HCT116 (cell line): ENCODE measurements around the gene IFIT5. TPM values are rescaled to one million over a fixed set of nuclear protein-coding genes. Genes with fewer than 3 reads are reported as not detected.

Experiments
- ATAC-seq: fragments of 200-7000 bp; cut with Tn5 transposase; 2 replicates; pipeline ENCODE4 v1.9.1; 2020; ENCODE audit warnings: mild to moderate bottlenecking, moderate library complexity
- BruUV-seq: library from RNA; stranded (reverse); fragments of 400-500 nt; replicated peaks from 2 replicates; lab custom pipeline; 2021; lab: Mats Ljungman, UMichigan
- CTCF ChIA-PET: fragments of 300-600 bp; sonication (Branson Sonifier 250); formaldehyde crosslinking; loops from one replicate; lab custom pipeline; 2021; ENCODE audit warnings: antibody characterized with exemption; lab: Charles Lee
- POLR2A ChIA-PET: fragments of 300-600, 350-600 bp; sonication (Branson Sonifier 250); formaldehyde crosslinking; loops from one replicate; lab custom pipeline; 2021; ENCODE audit warnings: antibody characterized with exemption; lab: Charles Lee
- RAD21 ChIA-PET, 2 experiments: fragments of 300-600 bp; sonication (Branson Sonifier 250); formaldehyde crosslinking; loops; one replicate each; lab custom pipeline; 2023; ENCODE audit warnings: low total read pairs in 2 of 2; ENCODE audit not compliant: uncharacterized antibody in 2 of 2, unreplicated experiment in 2 of 2, low non-redundant PET in 1 of 2; lab: Charles Lee
- DNase-seq: peaks from one replicate; pipeline ENCODE4 v3.0.0-alpha.2; 2010; ENCODE audit warnings: low read depth, low spot score
- H2AFZ ChIP-seq: fragments of 200-600 bp; shearing (Covaris generic), sonication (generic); 2 replicates; pipeline ENCODE4 v1.6.1; 2017; ENCODE audit warnings: low read depth, mixed run types, mixed read lengths, antibody characterized with exemption, low read length; ENCODE audit not compliant: poor library complexity, severe bottlenecking
- H3K27ac ChIP-seq: 2 replicates; pipeline ENCODE4 v1.5.1; 2012; ENCODE audit warnings: low read depth, low read length
- H3K27me3 ChIP-seq: fragments of 200-600 bp; sonication (generic); 2 replicates; pipeline ENCODE4 v1.6.1; 2016; ENCODE audit warnings: mixed run types, low read length, mixed read lengths; ENCODE audit not compliant: insufficient read depth
- H3K36me3 ChIP-seq, 2 experiments: fragments of 200-500 bp in 1 of 2; fragments of 200-600 bp in 1 of 2; sonication (Bioruptor generic) in 1 of 2; sonication (generic) in 1 of 2; 2 replicates each; pipeline versions ENCODE4 v1.5.1 to v1.6.1; 2014 to 2016; ENCODE audit warnings: low read length in 2 of 2, inconsistent platforms in 1 of 2, mixed read lengths in 1 of 2, mixed run types in 1 of 2; ENCODE audit not compliant: insufficient read depth in 2 of 2, control insufficient read depth in 1 of 2
- H3K4me1 ChIP-seq, 2 experiments: fragments of 200-600 bp in 1 of 2; sonication (generic) in 1 of 2; 2 replicates each; pipeline versions ENCODE4 v1.5.1 to v1.6.1; 2012 to 2017; ENCODE audit warnings: low read length in 2 of 2, inconsistent platforms in 1 of 2, mild to moderate bottlenecking in 1 of 2, mixed read lengths in 1 of 2, mixed run types in 1 of 2, moderate library complexity in 1 of 2; ENCODE audit not compliant: insufficient read depth in 2 of 2, control insufficient read depth in 1 of 2
- H3K4me2 ChIP-seq: fragments of 200-600 bp; sonication (generic); 2 replicates; pipeline ENCODE4 v1.6.1; 2017; ENCODE audit warnings: mixed run types, low read length, mixed read lengths
- H3K4me3 ChIP-seq, 2 experiments: fragments of 200-600 bp in 1 of 2; sonication (generic) in 1 of 2; replicated peaks in 1 of 2; 2 replicates each; pipeline ENCODE4 v1.5.1; 2011 to 2016; ENCODE audit warnings: low read length in 2 of 2, control low read depth in 1 of 2, low read depth in 1 of 2, mild to moderate bottlenecking in 1 of 2, mixed read lengths in 1 of 2, mixed run types in 1 of 2
- H3K79me2 ChIP-seq: fragments of 200-600 bp; sonication (generic); 2 replicates; pipeline ENCODE4 v1.6.1; 2017; ENCODE audit warnings: mild to moderate bottlenecking, mixed run types, low read length, moderate library complexity, mixed read lengths; ENCODE audit not compliant: insufficient read depth
- H3K9ac ChIP-seq: fragments of 200-600 bp; sonication (generic); 2 replicates; pipeline ENCODE4 v1.6.1; 2016; ENCODE audit warnings: low read length, mixed read lengths
- H3K9me2 ChIP-seq: fragments of 200-600 bp; sonication (generic), shearing (Covaris generic); 2 replicates; pipeline ENCODE4 v1.6.1; 2017; ENCODE audit warnings: mixed run types, mild to moderate bottlenecking, moderate library complexity; ENCODE audit not compliant: insufficient read depth
- H3K9me3 ChIP-seq, 2 experiments: fragments of 200-500 bp in 1 of 2; fragments of 200-600 bp in 1 of 2; sonication (Bioruptor generic) in 1 of 2; sonication (generic) in 1 of 2; 2 replicates each; pipeline ENCODE4 v1.6.1; 2014 to 2017; ENCODE audit warnings: low read length in 2 of 2, mixed read lengths in 2 of 2, inconsistent platforms in 1 of 2, low read depth in 1 of 2, mild to moderate bottlenecking in 1 of 2, mixed run types in 1 of 2, moderate library complexity in 1 of 2; ENCODE audit not compliant: control insufficient read depth in 1 of 2, insufficient read depth in 1 of 2
- H4K20me1 ChIP-seq: fragments of 200-600 bp; sonication (generic), shearing (Covaris generic); 2 replicates; pipeline ENCODE4 v1.6.1; 2017; ENCODE audit warnings: mixed run types, mild to moderate bottlenecking, moderate library complexity; ENCODE audit not compliant: insufficient read depth
- CBX3 ChIP-seq: IDR thresholded peaks from 2 replicates; pipeline ENCODE4 v1.6.1; 2012; ENCODE audit warnings: low read depth
- EZH2 ChIP-seq: fragments of 200-600 bp; sonication (generic); IDR thresholded peaks from 2 replicates; pipeline ENCODE4 v1.6.1; 2017; ENCODE audit warnings: antibody characterized with exemption, mixed run types
- EZH2phosphoT487 ChIP-seq: fragments of 200-600 bp; IDR thresholded peaks from 2 replicates; pipeline ENCODE4 v1.6.1; 2018; ENCODE audit warnings: antibody characterized with exemption, borderline replicate concordance
- RAD21 ChIP-seq: IDR thresholded peaks from 2 replicates; pipeline ENCODE4 v1.6.1; 2012; ENCODE audit warnings: low read depth, mild to moderate bottlenecking
- SRF ChIP-seq: IDR thresholded peaks from 2 replicates; pipeline ENCODE4 v1.6.1; 2012; ENCODE audit warnings: low read depth
- TCF7L2 ChIP-seq: IDR thresholded peaks from 2 replicates; pipeline ENCODE4 v1.7.0; 2011; ENCODE audit warnings: borderline replicate concordance, inconsistent platforms; ENCODE audit not compliant: insufficient read depth, insufficient read length; ENCODE audit errors: extremely low read depth
- intact Hi-C: fragments of 100-400 bp; cut with micrococcal nuclease; formaldehyde crosslinking; loops from 2 replicates; pipeline ENCODE4 v1.10.0; 2022
- total RNA-seq: library from RNA; stranded (reverse); gene quantifications from one replicate; pipeline ENCODE4 v1.2.1, GENCODE V29; 2021; ENCODE audit not compliant: unreplicated experiment
- TF ChIP-seq, protein P1 (sequence below): IDR thresholded peaks from 2 replicates; pipeline ENCODE4 v1.6.1; 2012
- TF ChIP-seq, protein P2 (sequence below): IDR thresholded peaks from 2 replicates; pipeline ENCODE4 v1.6.1; 2012; ENCODE audit warnings: low read depth

IFIT5 gene
- total RNA-seq, 1 experiment from 2014 or later = 11.1 TPM

DNA sequence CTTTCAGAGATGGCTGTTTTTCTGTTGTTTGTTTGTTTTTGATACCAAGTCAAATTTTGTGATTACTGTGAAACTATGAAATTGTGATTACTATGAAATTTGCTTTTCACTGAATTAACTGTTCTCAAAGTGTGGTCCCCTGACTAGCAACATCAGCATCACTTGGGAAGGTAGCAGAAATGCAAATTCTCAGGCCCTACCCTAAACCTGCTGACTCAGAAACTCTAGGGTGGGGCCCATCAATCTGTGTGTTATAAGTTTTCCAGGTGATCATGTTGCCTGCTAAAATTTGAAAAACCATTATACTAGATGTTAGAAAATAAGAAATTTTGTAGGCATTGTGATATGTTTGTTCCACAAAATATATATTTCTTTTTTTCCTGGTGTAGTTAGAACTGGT lies 35.3 kb upstream of the IFIT5 start:
- intact Hi-C loops = no loop called here
- ChIA-PET RAD21 (no interaction called here), CTCF (interaction anchor here (0.7 kb wide), 1 partner anchor 9 kb away, joined by 3 read pairs; no protein-coding TSS in a partner anchor), POLR2A (no interaction called here)
- H4K20me1 ChIP-seq = no peaks in the 10 kb centered on the region
- no peak overlapping the region for H2AFZ ChIP-seq
- no peak overlapping the region for H3K9ac ChIP-seq
- H3K4me1 ChIP-seq = no peaks in the 10 kb centered on the region
- no peaks in the 10 kb centered on the region for H3K36me3 ChIP-seq
- H3K27ac ChIP-seq = no peak overlapping the region
- no peak overlapping the region for H3K4me3 ChIP-seq
- TF ChIP-seq, protein P1, sequence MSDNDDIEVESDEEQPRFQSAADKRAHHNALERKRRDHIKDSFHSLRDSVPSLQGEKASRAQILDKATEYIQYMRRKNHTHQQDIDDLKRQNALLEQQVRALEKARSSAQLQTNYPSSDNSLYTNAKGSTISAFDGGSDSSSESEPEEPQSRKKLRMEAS = no peak
- TF ChIP-seq SRF (no peak), CBX3 (no peak), EZH2phosphoT487 (no peak), EZH2 (no peak), RAD21 (no peak), TCF7L2 (no peak)
- TF ChIP-seq, protein P2, sequence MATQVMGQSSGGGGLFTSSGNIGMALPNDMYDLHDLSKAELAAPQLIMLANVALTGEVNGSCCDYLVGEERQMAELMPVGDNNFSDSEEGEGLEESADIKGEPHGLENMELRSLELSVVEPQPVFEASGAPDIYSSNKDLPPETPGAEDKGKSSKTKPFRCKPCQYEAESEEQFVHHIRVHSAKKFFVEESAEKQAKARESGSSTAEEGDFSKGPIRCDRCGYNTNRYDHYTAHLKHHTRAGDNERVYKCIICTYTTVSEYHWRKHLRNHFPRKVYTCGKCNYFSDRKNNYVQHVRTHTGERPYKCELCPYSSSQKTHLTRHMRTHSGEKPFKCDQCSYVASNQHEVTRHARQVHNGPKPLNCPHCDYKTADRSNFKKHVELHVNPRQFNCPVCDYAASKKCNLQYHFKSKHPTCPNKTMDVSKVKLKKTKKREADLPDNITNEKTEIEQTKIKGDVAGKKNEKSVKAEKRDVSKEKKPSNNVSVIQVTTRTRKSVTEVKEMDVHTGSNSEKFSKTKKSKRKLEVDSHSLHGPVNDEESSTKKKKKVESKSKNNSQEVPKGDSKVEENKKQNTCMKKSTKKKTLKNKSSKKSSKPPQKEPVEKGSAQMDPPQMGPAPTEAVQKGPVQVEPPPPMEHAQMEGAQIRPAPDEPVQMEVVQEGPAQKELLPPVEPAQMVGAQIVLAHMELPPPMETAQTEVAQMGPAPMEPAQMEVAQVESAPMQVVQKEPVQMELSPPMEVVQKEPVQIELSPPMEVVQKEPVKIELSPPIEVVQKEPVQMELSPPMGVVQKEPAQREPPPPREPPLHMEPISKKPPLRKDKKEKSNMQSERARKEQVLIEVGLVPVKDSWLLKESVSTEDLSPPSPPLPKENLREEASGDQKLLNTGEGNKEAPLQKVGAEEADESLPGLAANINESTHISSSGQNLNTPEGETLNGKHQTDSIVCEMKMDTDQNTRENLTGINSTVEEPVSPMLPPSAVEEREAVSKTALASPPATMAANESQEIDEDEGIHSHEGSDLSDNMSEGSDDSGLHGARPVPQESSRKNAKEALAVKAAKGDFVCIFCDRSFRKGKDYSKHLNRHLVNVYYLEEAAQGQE = no peak
- TF ChIP-seq, all 23 proteins: peak for 0
- BruUV-seq = no TSS peak
- Histone ChIP-seq H3K79me2 (no peaks in the 10 kb centered on the region), H3K9me2 (no peaks in the 10 kb centered on the region), H3K4me2 (no peak overlapping the region), H3K9me3 (no peaks in the 10 kb centered on the region), H3K27me3 (no peaks in the 10 kb centered on the region)
- DNase-seq (no peak), ATAC-seq (no peak)
